K562 (cell line): ENCODE data around the gene PLCL1. TPM values are rescaled to one million over a fixed set of nuclear protein-coding genes. Genes with fewer than 3 reads are reported as not detected.

Source experiments
- ATAC-seq: fragments of 200-7000 bp; cut with Tn5 transposase; 3 replicates; pipeline ENCODE4 v1.9.1; 2020; ENCODE audit warnings: moderate library complexity
- BruUV-seq: library from RNA; stranded (reverse); fragments of 400-500 nt; replicated peaks from 2 replicates; lab custom pipeline; 2021; lab: Mats Ljungman, UMichigan
- CTCF ChIA-PET: fragments of 300-600 bp; formaldehyde crosslinking; extraction: SDS; loops from one replicate; lab custom pipeline; 2021; ENCODE audit warnings: low intra/inter-chr PET ratio; lab: Yijun Ruan, JAX
- POLR2A ChIA-PET: fragments of 300-600, 350-650 bp; sonication (Branson Sonifier 250); formaldehyde crosslinking; extraction: SDS; loops from one replicate; lab custom pipeline; 2021; ENCODE audit warnings: antibody characterized with exemption, inconsistent platforms; lab: Yijun Ruan, JAX
- DNase-seq, 4 experiments: peaks; one replicate each; pipeline versions ENCODE4 v3.0.0 to v3.0.0-alpha.2; 2011 to 2018; ENCODE audit warnings: low spot score in 3 of 4, mixed read lengths in 3 of 4; ENCODE audit errors: extremely low read depth in 1 of 4
- FAIRE-seq: peaks from 2 replicates; lab custom pipeline; 2011; peaks lifted over from hg19 to GRCh38; lab: Jason Lieb, UNC
- H2AFZ ChIP-seq: 2 replicates; pipeline ENCODE4 v1.6.0; 2011; ENCODE audit warnings: low read depth, low read length, control low read depth, inconsistent platforms
- H3K27ac ChIP-seq: fragments of 200-600 bp; 3 replicates; pipeline ENCODE4 v1.8.0; 2011; ENCODE audit warnings: low read depth, mild to moderate bottlenecking, control low read depth, inconsistent platforms, low read length, moderate library complexity, mixed read lengths; ENCODE audit errors: extremely low read depth
- H3K27me3 ChIP-seq, 2 experiments: fragments of 300-600 bp in 1 of 2; 2 replicates in 1 of 2; 3 replicates in 1 of 2; pipeline versions ENCODE4 v1.6.0 to v1.8.0; 2011; ENCODE audit warnings: inconsistent platforms in 2 of 2, low read length in 2 of 2, mild to moderate bottlenecking in 1 of 2, mixed read lengths in 1 of 2, moderate library complexity in 1 of 2; ENCODE audit not compliant: control insufficient read depth in 2 of 2, insufficient read depth in 2 of 2
- H3K36me3 ChIP-seq: fragments of 300-600 bp; 3 replicates; pipeline ENCODE4 v1.8.0; 2011; ENCODE audit warnings: mild to moderate bottlenecking, low read length, inconsistent platforms; ENCODE audit not compliant: control insufficient read depth, insufficient read depth
- H3K4me1 ChIP-seq, 2 experiments: fragments of 200-600 bp in 1 of 2; replicated peaks in 1 of 2; 2 replicates in 1 of 2; 3 replicates in 1 of 2; pipeline versions ENCODE4 v1.5.1 to v1.8.0; 2011; ENCODE audit warnings: inconsistent platforms in 2 of 2, low read length in 2 of 2, mild to moderate bottlenecking in 1 of 2, mixed read lengths in 1 of 2, moderate library complexity in 1 of 2; ENCODE audit not compliant: control insufficient read depth in 2 of 2, insufficient read depth in 2 of 2
- H3K4me2 ChIP-seq: 2 replicates; pipeline ENCODE4 v1.6.1; 2011; ENCODE audit warnings: low read length, control low read depth, inconsistent platforms, mixed read lengths; ENCODE audit not compliant: insufficient read depth
- H3K4me3 ChIP-seq: fragments of 200-600 bp; sonication (generic), shearing (Covaris generic); 2 replicates; pipeline ENCODE4 v1.5.1; 2016; ENCODE audit warnings: control low read depth, inconsistent platforms
- H3K79me2 ChIP-seq: fragments of 200-600 bp; 3 replicates; pipeline ENCODE4 v1.8.0; 2011; ENCODE audit warnings: low read length, inconsistent platforms; ENCODE audit not compliant: control insufficient read depth, insufficient read depth
- H3K9ac ChIP-seq, 2 experiments: 2 replicates each; pipeline versions ENCODE4 v1.6.0 to v1.6.1; 2011; ENCODE audit warnings: low read depth in 2 of 2, low read length in 2 of 2, control low read depth in 1 of 2, inconsistent platforms in 1 of 2, mild to moderate bottlenecking in 1 of 2, mixed read lengths in 1 of 2; ENCODE audit not compliant: insufficient read depth in 1 of 2
- H3K9me1 ChIP-seq: one replicate; pipeline ENCODE4 v1.6.0; 2011; ENCODE audit warnings: inconsistent platforms, mild to moderate bottlenecking, low read length, moderate library complexity; ENCODE audit not compliant: control insufficient read depth, insufficient read depth
- H3K9me3 ChIP-seq: replicated peaks from 2 replicates; pipeline ENCODE4 v1.5.1; 2011; ENCODE audit warnings: low read depth, low read length, inconsistent platforms; ENCODE audit not compliant: control insufficient read depth, insufficient read depth
- H4K20me1 ChIP-seq: replicated peaks from 2 replicates; pipeline ENCODE4 v1.6.1; 2011; ENCODE audit warnings: low read length, inconsistent platforms, mixed read lengths; ENCODE audit not compliant: control insufficient read depth, insufficient read depth
- KLF16 ChIP-seq: IDR thresholded peaks from 2 replicates; pipeline ENCODE4 v1.6.1; 2016; ENCODE audit warnings: antibody characterized with exemption
- LARP7 ChIP-seq: fragments of 450-650 bp; IDR thresholded peaks from 2 replicates; pipeline ENCODE4 v1.6.1; 2016
- NR2F6 ChIP-seq: fragments of 450-650 bp; formaldehyde crosslinking; IDR thresholded peaks from 2 replicates; pipeline ENCODE4 v1.4.0; 2020; ENCODE audit warnings: mild to moderate bottlenecking
- YBX1 ChIP-seq: fragments of 450-650 bp; IDR thresholded peaks from 2 replicates; pipeline ENCODE4 v1.7.1; 2016; ENCODE audit warnings: mild to moderate bottlenecking
- WGBS: fragments of 100-300 bp; shearing (Covaris generic); methylation state at CpG from one replicate; pipeline ENCODE4 v1.1.6; 2016; ENCODE audit warnings: low coverage, mixed read lengths; ENCODE audit not compliant: insufficient coverage; ENCODE audit errors: missing lambda C conversion rate; 5-methylcytosine and 5-hydroxymethylcytosine counted together
- in situ Hi-C: fragments of 300-500 bp; cut with MboI; formaldehyde crosslinking; loops from 4 replicates; pipeline ENCODE4 v1.15.0; 2018; ENCODE audit warnings: inconsistent platforms, mixed read lengths
- intact Hi-C: fragments of 100-400 bp; cut with micrococcal nuclease; formaldehyde crosslinking; loops from 2 replicates; pipeline ENCODE4 v1.14.2; 2022
- polyA plus RNA-seq, 8 experiments: library from polyadenylated mRNA; depleted of rRNA in 4 of 8; stranded (reverse) in 5 of 8; unstranded in 3 of 8; fragments of >200 nt; fragmentation: Nextera tagmentation in 2 of 8; fragmentation: Illumina TruSeq in 1 of 8; extraction: Ambion mirVana in 2 of 8; extraction: Trizol in 1 of 8; gene quantifications; 2 replicates each; pipeline versions ENCODE4 v1.2.1 to v1.2.3, GENCODE V29; 2011 to 2014; ENCODE audit warnings: inconsistent platforms in 1 of 8, missing spikeins in 1 of 8
- total RNA-seq, 7 experiments: library from RNA; depleted of rRNA in 6 of 7; stranded (reverse); fragments of >200 nt in 6 of 7; fragmentation: Illumina TruSeq in 2 of 7; extraction: Trizol in 2 of 7; gene quantifications; 2 replicates each; pipeline versions ENCODE4 v1.2.1 to v1.2.3, GENCODE V29; 2011 to 2021; ENCODE audit warnings: low replicate concordance in 1 of 7
- TF ChIP-seq, protein P1 (sequence below), 2 experiments: fragments of 450-650 bp; formaldehyde crosslinking in 1 of 2; IDR thresholded peaks; 2 replicates each; pipeline versions ENCODE4 v1.4.0 to v1.6.1; 2014 to 2020; ENCODE audit warnings: mild to moderate bottlenecking in 2 of 2, borderline replicate concordance in 1 of 2, low read depth in 1 of 2
- TF ChIP-seq, protein P2 (sequence below): fragments of 250-450 bp; sonication (Bioruptor Pico); IDR thresholded peaks from 2 replicates; pipeline ENCODE4 v1.4.0; 2020; ENCODE audit warnings: mild to moderate bottlenecking, moderate library complexity

PLCL1 gene
- total and polyA plus RNA-seq, 9 of the 15 experiments (the other 6 are each of a cell fraction or from before 2014, with no cell fraction given) = 2.0 to 17.7 (median 8.6) TPM

DNA sequence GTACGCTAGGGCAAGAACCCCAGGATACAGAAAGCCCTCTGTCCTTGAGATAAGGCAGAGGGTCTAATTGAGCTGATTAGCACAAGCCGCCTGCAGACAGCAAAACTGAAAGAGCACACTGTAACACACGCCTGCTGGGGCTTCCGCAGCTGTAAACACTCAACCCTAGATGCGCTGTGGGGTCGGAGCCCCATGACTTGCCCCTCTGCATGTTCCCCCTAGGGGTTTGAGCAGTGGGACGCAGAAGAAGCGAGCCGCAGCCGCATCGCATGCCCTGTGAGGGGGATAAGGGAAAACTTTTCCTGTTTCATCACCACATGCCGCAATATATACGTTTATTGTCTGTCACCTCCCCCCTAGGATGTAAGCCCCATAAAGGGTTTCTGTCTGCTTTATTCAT, 384.6 kb downstream of the PLCL1 start (continued):
- TF ChIP-seq, protein P1, sequence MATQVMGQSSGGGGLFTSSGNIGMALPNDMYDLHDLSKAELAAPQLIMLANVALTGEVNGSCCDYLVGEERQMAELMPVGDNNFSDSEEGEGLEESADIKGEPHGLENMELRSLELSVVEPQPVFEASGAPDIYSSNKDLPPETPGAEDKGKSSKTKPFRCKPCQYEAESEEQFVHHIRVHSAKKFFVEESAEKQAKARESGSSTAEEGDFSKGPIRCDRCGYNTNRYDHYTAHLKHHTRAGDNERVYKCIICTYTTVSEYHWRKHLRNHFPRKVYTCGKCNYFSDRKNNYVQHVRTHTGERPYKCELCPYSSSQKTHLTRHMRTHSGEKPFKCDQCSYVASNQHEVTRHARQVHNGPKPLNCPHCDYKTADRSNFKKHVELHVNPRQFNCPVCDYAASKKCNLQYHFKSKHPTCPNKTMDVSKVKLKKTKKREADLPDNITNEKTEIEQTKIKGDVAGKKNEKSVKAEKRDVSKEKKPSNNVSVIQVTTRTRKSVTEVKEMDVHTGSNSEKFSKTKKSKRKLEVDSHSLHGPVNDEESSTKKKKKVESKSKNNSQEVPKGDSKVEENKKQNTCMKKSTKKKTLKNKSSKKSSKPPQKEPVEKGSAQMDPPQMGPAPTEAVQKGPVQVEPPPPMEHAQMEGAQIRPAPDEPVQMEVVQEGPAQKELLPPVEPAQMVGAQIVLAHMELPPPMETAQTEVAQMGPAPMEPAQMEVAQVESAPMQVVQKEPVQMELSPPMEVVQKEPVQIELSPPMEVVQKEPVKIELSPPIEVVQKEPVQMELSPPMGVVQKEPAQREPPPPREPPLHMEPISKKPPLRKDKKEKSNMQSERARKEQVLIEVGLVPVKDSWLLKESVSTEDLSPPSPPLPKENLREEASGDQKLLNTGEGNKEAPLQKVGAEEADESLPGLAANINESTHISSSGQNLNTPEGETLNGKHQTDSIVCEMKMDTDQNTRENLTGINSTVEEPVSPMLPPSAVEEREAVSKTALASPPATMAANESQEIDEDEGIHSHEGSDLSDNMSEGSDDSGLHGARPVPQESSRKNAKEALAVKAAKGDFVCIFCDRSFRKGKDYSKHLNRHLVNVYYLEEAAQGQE (IDR thresholded peaks at IDR 0.05; ENCODE audit: borderline replicate concordance) = no peak
- TF ChIP-seq, protein P1 (CRISPR knock-in tag; IDR thresholded peaks at IDR 0.05; ENCODE audit: low read depth) = no peak

DNA sequence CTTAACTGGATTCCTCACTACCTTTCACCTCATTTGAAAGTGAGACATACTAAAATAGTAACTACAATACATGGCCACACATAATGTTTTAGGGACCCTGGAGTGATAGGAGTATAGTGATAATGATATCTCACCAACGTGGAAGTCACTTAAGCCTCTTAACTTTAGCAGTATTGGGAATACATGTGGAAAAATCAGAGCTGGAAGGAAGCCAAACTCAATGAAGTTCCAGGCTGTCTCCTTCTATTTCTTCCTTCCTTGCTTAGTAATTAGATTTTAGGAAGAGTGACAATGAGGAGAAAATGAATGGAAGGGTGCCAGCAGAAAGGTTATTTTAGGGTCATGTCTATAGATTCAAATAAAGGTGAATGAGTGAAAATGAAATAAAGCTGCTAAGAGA, 387.3 kb downstream of the PLCL1 start:
- DNase-seq (no peak), ATAC-seq (no peak), FAIRE-seq (no peak)
- in situ Hi-C loops = no loop called here
- no TSS peak for BruUV-seq
- no peak overlapping the region for H3K9ac ChIP-seq
- H3K4me3 ChIP-seq = no peak overlapping the region
- no peak overlapping the region for H2AFZ ChIP-seq
- H3K36me3 ChIP-seq = no peaks in the 10 kb centered on the region
- no peaks in the 10 kb centered on the region for H3K9me3 ChIP-seq
- H4K20me1 ChIP-seq = no peaks in the 10 kb centered on the region
- H3K4me1 ChIP-seq = no peaks in the 10 kb centered on the region; a peak in 1 of 5 replicates
- intact Hi-C loops = no loop called here
- no peaks in the 10 kb centered on the region for H3K9me1 ChIP-seq
- H3K27me3 ChIP-seq = no peaks in the 10 kb centered on the region; a peak in 1 of 5 replicates
- POLR2A ChIA-PET = no interaction called here
- 0% methylated on average over 1 of the region's 1 CpG for WGBS
- CTCF ChIA-PET = no interaction called here
- TF ChIP-seq NR2F6 (CRISPR knock-in tag) = no peak
- TF ChIP-seq KLF16 = no peak
- TF ChIP-seq, protein P2, sequence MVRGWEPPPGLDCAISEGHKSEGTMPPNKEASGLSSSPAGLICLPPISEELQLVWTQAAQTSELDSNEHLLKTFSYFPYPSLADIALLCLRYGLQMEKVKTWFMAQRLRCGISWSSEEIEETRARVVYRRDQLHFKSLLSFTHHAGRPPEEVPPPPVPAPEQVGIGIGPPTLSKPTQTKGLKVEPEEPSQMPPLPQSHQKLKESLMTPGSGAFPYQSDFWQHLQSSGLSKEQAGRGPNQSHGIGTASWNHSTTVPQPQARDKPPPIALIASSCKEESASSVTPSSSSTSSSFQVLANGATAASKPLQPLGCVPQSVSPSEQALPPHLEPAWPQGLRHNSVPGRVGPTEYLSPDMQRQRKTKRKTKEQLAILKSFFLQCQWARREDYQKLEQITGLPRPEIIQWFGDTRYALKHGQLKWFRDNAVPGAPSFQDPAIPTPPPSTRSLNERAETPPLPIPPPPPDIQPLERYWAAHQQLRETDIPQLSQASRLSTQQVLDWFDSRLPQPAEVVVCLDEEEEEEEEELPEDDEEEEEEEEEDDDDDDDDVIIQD (CRISPR knock-in tag) = no peak
- TF ChIP-seq YBX1 = no peak
- no peak for TF ChIP-seq LARP7
- H3K79me2 ChIP-seq = no peaks in the 10 kb centered on the region
- H3K27ac ChIP-seq = no peak overlapping the region
- H3K4me2 ChIP-seq = no peak overlapping the region
